Tibial nerve (tissue), 4 donors: ENCODE data around the gene TCEA2. TPM values are rescaled to one million over a fixed set of nuclear protein-coding genes. Genes with fewer than 3 reads are reported as not detected.
A peak's percentile ranks its signal among the peaks of the same experiment; 100 is the strongest.

Source experiments
- DNase-seq, 2 donors: peaks; one replicate each; pipeline ENCODE4 v3.0.0-alpha.2; 2019; ENCODE audit warnings: low spot score in 2 of 2
- H3K27ac ChIP-seq, 4 donors: fragments of 200-600 bp; sonication (generic) in 3 of 4; one replicate each; pipeline ENCODE4 v1.5.1; 2017 to 2019; ENCODE audit warnings: mild to moderate bottlenecking in 1 of 4
- H3K27me3 ChIP-seq, 2 donors: fragments of 200-600 bp; sonication (generic) in 1 of 2; one replicate each; pipeline versions ENCODE4 v1.5.1 to v1.6.0; 2017 to 2019
- H3K36me3 ChIP-seq, 3 donors: fragments of 200-600 bp; sonication (generic); one replicate each; pipeline ENCODE4 v1.5.1; 2018 to 2019
- H3K4me1 ChIP-seq, 4 donors: fragments of 200-600 bp; sonication (generic) in 3 of 4; one replicate each; pipeline ENCODE4 v1.5.1; 2017 to 2019
- H3K4me3 ChIP-seq, 4 donors: fragments of 200-600 bp; sonication (generic) in 3 of 4; one replicate each; pipeline ENCODE4 v1.5.1; 2017 to 2019; ENCODE audit warnings: mild to moderate bottlenecking in 1 of 4, moderate library complexity in 1 of 4
- H3K9me3 ChIP-seq, 4 donors: fragments of 200-600 bp; sonication (generic) in 3 of 4; one replicate each; pipeline ENCODE4 v1.5.1; 2017 to 2019
- EP300 ChIP-seq, 2 donors: sonication (generic); formaldehyde crosslinking; IDR thresholded peaks; one replicate each; pipeline ENCODE4 v1.6.1; 2017; ENCODE audit warnings: antibody characterized with exemption in 2 of 2, mild to moderate bottlenecking in 1 of 2
- POLR2A ChIP-seq, 2 donors: fragments of 450-650 bp; IDR thresholded peaks; one replicate each; pipeline ENCODE4 v1.6.1; 2017; ENCODE audit warnings: antibody characterized with exemption in 2 of 2, mild to moderate bottlenecking in 2 of 2, moderate library complexity in 2 of 2
- WGBS, 2 donors: methylation state at CpG; one replicate each; pipeline ENCODE4 v1.1.5; 2018; 5-methylcytosine and 5-hydroxymethylcytosine counted together
- total RNA-seq, 4 donors: library from RNA; depleted of rRNA; stranded (reverse); fragments of >200 nt; gene quantifications; one replicate each; pipeline ENCODE4 v1.1.0, GENCODE V29; 2016
- TF ChIP-seq, protein P1 (sequence below), 5 experiments: fragments of 200-600 bp in 3 of 5; fragments of 450-650 bp in 2 of 5; sonication (generic) in 3 of 5; IDR thresholded peaks; one replicate each; pipeline ENCODE4 v1.5.1; 2016 to 2019; ENCODE audit warnings: antibody characterized with exemption in 5 of 5, mild to moderate bottlenecking in 3 of 5, moderate library complexity in 2 of 5

TCEA2 gene
- total RNA-seq, 4 donors from 2014 or later: 45.6 to 62.9 (median 59.2) TPM

- no peaks in the 10 kb centered on the region for H3K9me3 ChIP-seq
- no peak for DNase-seq
- H3K4me3 ChIP-seq: peak overlapping the region in 1 of 4 donors; percentile 47
- TF ChIP-seq POLR2A (IDR thresholded peaks at IDR 0.05) (no peak), EP300 (IDR thresholded peaks at IDR 0.05) (no peak)
- TF ChIP-seq, protein P1, sequence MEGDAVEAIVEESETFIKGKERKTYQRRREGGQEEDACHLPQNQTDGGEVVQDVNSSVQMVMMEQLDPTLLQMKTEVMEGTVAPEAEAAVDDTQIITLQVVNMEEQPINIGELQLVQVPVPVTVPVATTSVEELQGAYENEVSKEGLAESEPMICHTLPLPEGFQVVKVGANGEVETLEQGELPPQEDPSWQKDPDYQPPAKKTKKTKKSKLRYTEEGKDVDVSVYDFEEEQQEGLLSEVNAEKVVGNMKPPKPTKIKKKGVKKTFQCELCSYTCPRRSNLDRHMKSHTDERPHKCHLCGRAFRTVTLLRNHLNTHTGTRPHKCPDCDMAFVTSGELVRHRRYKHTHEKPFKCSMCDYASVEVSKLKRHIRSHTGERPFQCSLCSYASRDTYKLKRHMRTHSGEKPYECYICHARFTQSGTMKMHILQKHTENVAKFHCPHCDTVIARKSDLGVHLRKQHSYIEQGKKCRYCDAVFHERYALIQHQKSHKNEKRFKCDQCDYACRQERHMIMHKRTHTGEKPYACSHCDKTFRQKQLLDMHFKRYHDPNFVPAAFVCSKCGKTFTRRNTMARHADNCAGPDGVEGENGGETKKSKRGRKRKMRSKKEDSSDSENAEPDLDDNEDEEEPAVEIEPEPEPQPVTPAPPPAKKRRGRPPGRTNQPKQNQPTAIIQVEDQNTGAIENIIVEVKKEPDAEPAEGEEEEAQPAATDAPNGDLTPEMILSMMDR (IDR thresholded peaks at IDR 0.05): no peak
- H3K4me1 ChIP-seq: peaks cover 0 to 43% (median 3%) of the 10 kb centered on the region in 4 donors
- WGBS, 2 donors: 66 to 68% methylated on average over 17 to 19 of the region's 23 CpGs
- H3K27me3 ChIP-seq: peaks cover 0 to 88% of the 10 kb centered on the region in 2 donors
- H3K36me3 ChIP-seq: no peaks in the 10 kb centered on the region
- H3K27ac ChIP-seq: peak overlapping the region in 2 of 4 donors; percentile 55 to 77
Observed at GRCh38 chr20:64050261-64051032, 12.6 kb upstream of the TCEA2 start.

GRCh38 chr20:64051033-64051452, 12.0 kb upstream of the TCEA2 start:
- Histone ChIP-seq H3K4me1 (peaks cover 0 to 49% (median 4%) of the 10 kb centered on the region in 4 donors), H3K36me3 (no peaks in the 10 kb centered on the region), H3K9me3 (no peaks in the 10 kb centered on the region), H3K4me3 (no peak overlapping the region), H3K27me3 (peaks cover 0 to 88% of the 10 kb centered on the region in 2 donors), H3K27ac (peak overlapping the region in 2 of 4 donors; percentile 55 to 77)
- WGBS, 2 donors: 73 to 79% methylated on average over 7 to 11 of the region's 11 CpGs
- no peak for DNase-seq
- TF ChIP-seq, protein P1 (IDR thresholded peaks at IDR 0.05): no peak
- TF ChIP-seq EP300 (IDR thresholded peaks at IDR 0.05) (no peak), POLR2A (IDR thresholded peaks at IDR 0.05) (no peak)

DNA sequence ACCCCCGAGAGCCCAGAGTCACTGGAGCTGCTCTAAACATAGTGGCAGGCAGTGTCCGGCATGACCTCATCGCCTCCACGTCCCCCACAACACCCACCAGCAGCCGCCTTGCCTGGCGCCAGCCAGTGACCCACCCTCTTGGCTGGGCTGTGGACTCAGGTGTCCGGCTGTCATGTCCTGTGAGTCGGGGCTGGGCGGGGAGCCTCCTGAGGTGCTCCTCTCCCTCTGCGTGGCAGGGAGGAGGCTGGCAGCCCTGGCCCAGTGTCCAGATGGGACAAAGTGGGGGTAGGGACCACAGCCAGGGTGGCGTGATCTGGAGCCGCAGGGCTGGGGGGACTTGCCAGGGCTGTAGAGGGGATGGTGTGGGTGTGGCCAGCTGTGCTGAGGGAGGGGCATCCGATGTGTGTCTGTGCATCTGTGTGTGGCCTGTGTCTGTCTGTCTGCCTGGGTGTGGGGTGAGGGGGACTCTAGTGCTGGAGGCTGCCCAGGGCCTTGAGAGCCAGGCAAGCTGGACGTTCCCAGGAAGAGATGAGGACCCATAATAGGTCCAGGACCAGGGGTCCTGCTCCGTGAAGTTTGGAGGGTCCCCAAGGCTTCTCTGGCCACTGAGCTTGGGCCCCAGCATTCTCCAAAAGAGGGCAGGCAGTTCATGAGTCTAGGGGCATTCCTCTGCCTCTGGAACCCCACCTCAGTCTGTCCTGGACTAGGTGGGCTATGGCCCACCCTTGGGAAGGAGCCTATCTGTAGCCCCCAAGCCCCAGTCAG, 11.3 kb upstream of the TCEA2 start:
- TF ChIP-seq POLR2A (IDR thresholded peaks at IDR 0.05): no peak
- no peak for TF ChIP-seq EP300 (IDR thresholded peaks at IDR 0.05)
- TF ChIP-seq, protein P1 (IDR thresholded peaks at IDR 0.05): no peak
- no peak for DNase-seq
- Histone ChIP-seq H3K27me3 (peaks cover 0 to 88% of the 10 kb centered on the region in 2 donors), H3K36me3 (no peaks in the 10 kb centered on the region), H3K9me3 (no peaks in the 10 kb centered on the region), H3K27ac (peak overlapping the region in 2 of 4 donors; percentile 17 to 77), H3K4me1 (peaks cover 0 to 56% (median 4%) of the 10 kb centered on the region in 4 donors), H3K4me3 (no peak overlapping the region)
- 48 to 57% methylated on average over 3 to 14 of the region's 15 CpGs for WGBS, 2 donors

DNA sequence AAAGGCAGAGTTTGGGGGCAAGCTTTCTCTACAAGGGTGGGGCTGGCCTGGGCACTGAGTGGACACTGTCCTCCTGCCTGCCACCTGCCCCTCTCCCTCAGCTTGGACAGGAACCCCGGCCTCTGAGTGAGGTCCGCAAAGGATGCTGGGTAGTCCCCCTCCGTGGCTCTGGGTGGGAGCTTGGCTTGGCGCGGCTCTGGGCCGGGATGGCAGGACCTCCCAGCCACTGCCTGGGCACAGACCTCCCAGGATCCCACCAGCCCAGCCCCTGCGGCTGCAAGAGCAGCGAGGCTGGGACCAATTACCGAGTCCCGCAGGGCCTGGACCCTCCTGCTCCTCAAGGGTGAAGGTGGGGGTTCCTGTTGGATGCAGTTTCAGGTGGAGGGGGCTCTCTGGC, 10.7 kb upstream of the TCEA2 start:
- peaks cover 0 to 85% of the 10 kb centered on the region in 2 donors for H3K27me3 ChIP-seq
- peak overlapping the region in 2 of 4 donors; percentile 17 to 73 for H3K27ac ChIP-seq
- no peak for TF ChIP-seq POLR2A (IDR thresholded peaks at IDR 0.05)
- no peak for TF ChIP-seq EP300 (IDR thresholded peaks at IDR 0.05)
- TF ChIP-seq, protein P1 (IDR thresholded peaks at IDR 0.05): no peak
- DNase-seq: no peak
- no peak overlapping the region for H3K4me3 ChIP-seq
- H3K9me3 ChIP-seq: no peaks in the 10 kb centered on the region
- H3K4me1 ChIP-seq: peaks cover 0 to 61% (median 4%) of the 10 kb centered on the region in 4 donors
- no peaks in the 10 kb centered on the region for H3K36me3 ChIP-seq
- 48 to 86% methylated on average over 5 to 7 of the region's 10 CpGs for WGBS, 2 donors
